GM18517 (cell line): ENCODE measurements around the gene NR3C2.
A peak's percentile ranks its signal among the peaks of the same experiment; 100 is the strongest.

Source experiments
- ATAC-seq: cut with Tn5 transposase; IDR thresholded peaks from one replicate; pipeline ENCODE4 v1.9.1; 2021; ENCODE audit warnings: mild to moderate bottlenecking, moderate library complexity; ENCODE audit not compliant: unreplicated experiment

The NR3C2 gene

DNA sequence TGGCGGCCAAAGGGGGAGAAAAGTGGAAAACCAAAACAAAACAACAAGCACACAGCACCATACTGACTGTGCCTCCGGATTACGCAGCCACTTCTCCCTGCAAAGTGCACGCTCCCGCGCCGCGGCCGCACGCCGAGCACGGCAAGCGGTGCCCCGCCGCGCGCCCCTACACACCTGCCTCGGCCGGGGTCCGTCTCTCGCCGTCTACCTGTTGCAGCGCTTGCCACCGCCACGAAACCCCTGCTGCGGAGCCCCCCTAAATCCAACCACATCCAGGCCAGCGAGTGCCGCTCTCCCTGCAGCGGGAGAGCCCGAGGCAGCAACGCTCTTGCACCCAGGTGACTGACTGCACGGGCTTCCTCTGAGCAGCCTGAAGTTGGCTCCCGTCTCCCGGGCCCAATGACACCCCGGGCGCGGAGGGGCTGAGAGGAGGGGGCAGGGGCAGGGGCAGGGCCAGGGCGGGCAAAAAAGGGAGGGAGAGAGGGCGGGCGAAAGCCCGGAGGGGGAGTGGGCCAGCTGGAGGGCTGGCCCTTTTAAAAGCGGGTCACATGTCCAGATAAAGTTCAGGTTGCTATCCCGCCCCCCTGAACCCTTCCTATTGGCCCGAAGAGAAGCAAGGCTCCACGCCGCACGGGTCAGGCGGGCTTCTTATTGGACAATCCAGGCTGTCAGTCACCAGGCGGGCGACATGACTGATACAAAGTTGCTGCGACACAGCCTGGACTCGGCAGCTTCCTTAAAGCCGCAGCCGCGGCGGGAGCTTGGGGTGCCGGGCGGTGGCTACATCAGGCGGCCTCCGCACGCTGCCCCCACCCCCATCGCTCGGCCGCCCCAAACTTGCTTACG, at the start of gene NR3C2:
NR3C2 (minus strand) TSS at position 429 of the 846 bp plus-strand sequence.
- ATAC-seq = peak; percentile 98

DNA sequence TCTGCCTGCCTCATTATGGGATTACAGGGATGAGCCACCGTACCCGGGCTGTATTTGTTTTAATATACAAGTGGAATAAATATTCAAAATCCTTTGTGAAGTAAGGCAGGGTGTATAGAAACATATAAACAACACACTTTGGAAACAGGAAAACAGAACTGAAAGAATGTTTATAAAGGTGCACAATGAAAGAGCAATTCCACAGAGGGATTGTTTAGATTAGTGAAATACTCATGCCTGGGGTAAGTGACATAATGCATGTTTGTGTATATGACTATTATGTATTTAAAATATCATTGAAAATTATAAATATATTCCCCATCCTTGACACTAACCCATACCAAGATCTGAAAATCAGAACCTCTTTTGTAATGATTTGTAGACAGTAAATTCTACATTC, 45.0 kb upstream of the NR3C2 start:
- ATAC-seq = no peak

DNA sequence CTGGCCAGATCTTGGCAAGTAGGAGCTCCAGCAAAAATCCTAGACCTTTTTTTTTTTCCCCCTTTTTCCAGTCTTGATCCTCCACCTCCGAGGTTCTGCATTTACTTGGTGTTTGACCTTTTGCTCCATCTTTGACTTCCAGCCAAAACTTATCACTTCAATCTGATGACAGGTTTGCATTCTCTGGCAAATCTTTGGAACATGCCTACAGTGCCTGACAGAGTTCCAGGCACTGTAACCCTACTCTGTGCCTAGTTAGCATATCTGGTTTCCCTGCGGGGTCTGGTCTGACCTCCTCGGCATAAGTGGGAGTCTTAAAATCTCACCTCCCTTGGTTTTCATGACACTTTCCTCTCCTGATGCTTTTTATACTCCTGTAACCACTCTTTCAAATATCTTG, 39.4 kb upstream of the NR3C2 start:
- ATAC-seq = no peak

DNA sequence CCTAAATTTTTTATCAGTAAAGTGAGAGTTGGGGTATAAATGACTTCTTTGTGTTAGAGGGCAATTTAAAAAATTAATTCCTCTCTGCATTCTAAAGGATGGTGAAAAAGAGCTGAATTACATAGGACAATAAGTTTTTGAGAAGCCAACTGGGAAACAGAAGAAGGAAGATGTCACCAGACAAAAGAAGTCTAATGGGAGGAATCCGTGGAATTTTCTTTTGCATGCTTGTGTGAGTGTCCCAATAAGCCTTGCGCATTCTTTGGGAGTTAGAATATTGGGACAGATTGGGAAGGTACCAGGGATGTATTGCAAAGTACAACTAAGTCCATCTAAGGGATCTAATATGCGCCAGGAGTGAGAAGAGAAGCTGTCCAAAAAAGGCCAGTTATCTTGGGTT, 35.1 kb upstream of the NR3C2 start:
- no peak for ATAC-seq

DNA sequence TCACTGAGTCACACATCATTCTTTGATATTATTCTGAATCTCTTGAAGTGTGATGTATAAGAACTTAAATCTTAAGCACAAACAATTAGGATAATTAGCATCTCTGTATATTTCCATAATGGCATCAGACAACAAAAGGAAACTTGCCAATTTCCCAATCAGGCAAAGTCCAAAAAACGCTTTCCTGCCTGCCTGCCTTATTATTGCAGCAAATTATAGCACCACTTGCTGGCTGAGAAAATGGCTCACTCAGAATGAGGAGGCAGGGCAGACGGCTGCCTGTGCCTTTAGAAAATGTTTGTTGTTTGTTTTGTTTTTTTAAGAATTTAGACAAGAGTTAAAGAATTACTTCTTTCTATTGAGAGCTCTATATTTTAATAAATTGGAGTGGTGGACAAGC, 27.7 kb upstream of the NR3C2 start:
- no peak for ATAC-seq

DNA sequence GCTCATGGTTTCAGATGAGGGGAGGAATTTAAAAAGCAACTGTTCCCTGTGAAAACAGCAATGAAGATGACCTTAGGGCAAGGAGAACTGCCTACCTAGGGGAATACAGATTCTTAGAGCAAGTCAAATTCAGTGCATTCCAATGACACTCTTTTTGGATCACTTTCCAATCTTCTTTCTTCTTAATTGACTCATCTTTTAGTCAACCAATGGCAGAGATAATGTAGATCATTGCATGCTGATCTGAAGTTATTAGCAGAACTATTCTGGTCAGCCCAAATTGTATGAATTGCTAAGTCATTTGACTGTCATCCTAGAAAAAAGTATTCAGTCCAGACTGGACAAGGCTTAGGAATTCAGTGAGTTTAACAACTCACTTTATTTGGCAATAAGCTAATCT, 12.6 kb upstream of the NR3C2 start:
- ATAC-seq = no peak

DNA sequence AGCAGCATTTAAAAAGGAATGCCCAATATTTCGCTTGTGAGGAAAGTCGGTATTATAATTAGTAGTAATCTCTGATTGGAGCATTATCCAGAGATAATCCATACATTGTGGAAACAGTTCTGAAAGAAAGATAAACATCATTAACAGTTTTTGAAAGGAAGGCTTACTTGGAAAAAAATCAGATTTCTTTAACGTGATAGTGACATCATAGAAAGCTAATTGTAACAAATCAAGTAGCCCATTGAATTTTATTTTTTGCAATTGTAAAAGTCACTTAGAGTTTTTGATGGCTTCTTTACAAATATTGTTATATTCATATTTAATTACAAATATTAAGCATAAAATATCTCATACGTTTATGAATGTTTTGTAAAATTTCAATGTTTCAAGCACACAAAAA, 11.6 kb upstream of the NR3C2 start:
- no peak for ATAC-seq

DNA sequence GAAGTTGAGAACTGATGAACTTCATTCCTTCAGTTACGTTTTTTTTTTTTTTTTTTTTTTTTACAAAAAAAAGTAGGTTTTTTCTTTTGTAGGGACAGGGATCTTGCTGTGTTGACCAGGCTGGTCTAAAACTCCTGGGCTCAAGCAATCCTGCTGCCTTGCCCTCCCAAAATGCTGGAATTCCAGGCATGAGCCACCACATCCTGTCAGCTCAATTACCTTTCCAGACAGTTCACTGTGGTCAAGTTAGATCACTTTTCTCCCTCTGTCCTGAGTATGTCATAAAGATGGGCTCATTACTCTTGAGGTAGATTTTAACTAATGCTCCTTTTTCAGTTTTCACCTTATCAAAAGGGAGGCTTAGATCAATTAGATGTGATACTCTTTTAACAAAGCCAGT, 10.8 kb upstream of the NR3C2 start:
- no peak for ATAC-seq

DNA sequence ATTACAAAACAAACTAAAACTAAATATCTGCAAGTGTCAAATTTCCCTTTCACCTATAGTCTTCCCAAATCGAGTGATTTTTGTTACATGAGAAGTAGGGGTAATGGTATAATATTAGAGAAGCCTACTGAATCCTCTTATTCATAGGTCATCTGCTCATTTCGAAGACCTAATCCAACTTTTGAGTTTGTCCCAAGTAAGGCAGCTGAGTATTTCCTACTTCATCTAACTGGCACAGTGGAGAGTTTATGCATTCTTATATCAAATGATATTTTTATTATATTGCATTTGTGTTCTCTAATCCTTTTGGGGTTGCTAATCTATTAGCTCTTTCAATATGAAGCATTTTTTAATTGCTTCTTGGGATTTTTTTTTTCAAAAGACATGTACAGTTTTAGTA, 7.7 kb upstream of the NR3C2 start:
- no peak for ATAC-seq

DNA sequence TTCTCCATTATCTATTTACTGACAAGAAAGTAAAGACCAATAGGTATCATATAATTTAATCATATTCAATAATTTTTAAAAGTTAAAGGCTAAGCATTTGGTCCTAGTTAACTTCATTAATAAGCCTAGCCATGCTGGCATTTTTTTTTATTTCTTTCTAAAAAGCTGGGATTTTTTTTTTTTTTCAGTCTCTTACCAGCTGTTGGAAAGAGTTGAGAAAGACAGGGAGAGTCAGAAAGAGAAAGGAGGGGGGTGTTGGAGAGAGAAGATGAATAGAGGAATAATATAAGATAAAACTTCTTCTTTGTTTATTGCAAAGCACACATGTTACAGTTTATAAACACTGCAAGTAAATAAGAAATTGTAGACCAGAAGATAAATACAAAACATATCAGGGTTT, 5.9 kb upstream of the NR3C2 start:
- no peak for ATAC-seq

DNA sequence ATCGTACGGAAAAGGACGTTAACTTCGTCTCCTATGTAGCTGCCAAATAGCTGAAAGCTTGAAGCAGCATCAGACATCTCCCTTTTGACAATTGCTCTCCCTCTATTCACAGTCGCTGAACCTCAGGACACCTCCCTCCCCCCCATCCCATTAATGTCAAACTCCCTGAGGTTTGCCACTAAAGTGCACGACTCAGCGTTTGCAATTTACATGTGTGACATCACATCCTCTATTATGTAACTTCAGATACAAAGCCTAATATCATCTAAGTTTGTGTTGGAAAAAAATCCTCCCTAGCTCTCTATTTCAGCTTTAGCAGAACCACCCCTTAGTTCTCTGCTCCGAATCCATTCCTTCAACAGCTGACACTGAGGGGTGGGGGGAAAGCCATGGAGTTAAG, 5.5 kb upstream of the NR3C2 start:
- ATAC-seq = no peak

DNA sequence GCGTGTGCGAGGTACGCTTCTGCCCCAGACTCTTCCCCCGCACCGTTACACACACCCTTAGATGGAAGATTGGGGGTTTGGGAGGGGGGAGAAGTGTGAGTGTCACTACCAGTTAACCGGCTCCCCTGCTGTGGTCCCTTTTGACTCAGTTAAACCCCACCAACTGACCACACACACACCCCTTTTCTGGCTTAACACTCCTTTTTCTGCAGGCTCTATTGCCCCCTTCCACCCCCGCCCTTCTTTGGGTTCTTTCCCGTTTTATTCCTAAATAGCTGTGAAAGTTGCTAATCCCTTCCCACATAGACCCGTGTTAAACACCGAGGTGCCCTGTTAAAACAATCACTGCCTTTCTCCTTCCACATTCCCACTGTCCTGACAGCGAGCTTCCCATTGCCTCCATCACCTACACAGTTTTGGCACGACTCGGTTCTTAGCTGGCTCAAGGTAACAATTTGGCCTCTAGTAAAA, 3.7 kb upstream of the NR3C2 start:
- no peak for ATAC-seq

DNA sequence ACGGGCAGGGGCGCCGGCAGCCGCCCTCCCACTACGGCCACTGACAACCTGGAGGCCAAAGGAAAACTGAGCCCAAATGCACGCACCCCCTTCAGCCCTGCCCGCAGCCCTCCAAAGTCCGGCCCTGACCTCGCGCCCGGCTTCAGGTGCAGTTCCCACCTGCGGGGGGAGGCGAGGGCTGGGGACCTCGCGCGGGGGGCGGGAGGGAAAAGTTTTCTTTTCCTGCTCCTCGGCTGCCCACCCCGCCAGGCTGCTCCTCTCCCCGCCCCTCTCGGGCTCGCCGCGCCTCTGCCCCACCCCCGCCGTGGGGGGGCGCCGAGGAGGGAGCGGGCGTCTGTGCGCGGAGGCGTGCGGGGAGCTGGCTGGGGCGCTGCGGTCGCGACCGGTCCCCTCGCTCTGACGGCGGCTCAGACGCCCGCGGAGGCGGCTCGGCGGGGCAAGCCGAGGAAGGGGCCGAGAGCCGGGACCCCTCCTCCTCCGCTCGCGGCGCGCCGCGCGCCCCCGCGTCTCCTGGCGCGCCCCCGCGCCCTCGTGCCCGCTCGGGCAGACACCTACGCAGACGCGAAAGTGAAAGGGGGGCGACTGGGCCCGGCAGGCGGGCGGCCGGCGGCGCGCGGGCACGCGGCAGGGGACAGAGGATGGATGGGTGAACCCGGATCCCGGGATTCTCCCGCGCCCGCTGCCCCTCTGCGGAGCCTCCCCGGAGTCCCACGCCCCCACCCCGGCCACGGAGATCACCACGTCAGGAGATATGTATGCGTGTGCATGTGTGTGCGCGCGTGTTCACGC, 3.1 kb upstream of the NR3C2 start:
- no peak for ATAC-seq

DNA sequence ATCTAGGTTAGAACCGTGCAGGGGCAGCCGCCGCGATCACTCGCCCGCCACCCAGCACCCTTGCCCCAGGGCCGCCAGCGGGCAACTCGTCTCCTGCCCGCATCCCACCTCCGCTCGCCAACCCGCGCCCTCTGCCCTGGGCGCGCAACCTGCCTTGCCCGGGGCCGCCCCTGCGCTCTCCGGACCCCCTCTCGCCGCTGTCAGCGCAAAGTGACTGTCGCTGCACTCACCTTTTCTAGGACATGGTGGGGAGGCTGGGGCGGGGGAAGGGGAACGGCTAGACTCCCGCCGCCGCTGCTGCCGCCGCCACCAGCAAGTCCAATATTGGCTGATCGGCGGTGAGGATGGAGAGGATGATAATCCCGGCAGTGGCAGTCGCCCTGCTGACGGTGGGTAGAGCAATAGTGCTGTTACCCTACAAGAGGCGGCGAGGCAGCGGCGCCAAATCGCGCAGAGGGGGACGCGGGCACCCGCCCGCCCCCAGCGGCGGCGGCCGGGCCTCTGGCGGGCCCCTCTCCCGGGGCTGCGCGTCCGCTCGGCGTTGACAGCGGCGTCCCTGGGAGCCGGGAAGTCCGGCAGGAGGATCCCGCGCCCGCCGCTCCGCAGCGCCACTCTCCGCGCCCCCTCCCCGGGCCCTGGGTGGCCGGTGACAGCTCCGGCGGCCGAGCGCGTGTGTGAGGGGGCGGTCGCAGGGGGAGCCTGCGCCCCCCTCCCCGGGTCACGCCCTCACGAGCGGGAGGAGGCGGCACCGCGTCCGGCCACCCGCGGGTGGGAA, 2.3 kb upstream of the NR3C2 start:
- ATAC-seq = no peak

DNA sequence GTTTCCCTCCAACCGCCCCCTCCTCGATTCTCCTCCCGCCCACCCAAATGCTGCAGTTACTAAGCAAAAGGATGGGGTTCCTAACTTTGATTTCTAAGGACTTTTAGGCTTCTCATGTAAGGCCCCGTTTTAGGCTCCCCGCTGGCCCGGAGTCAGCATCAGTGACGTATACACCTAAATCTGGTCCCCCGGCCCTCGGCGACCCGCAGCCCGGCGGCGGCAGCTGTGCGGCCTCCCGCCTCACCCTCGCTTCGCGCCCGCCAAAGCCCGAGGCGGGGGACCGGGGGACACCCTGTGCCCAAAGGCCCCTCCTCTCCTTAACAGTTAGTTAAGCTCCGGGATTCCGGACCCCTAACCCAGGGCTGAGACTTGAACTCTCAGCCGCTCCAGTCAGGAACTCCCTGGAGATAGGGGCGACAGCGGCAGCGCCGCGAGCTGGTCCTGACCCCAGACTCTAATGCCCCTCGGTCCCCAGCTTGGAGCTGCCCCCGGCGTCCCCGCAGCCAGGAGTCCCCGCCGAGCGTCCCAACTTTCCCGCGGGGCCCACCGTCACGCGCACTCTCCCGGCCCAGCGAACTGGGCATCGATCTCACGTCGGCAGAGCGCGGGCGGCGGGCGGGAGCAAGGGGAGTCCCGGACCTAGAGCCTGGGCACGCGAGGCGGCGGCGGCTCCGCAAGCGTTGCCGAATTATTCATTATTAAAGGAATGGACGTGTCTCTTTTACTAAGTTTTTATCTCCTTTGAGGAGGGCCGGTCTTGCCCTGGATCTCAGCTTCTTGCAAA, 1.5 kb upstream of the NR3C2 start:
- ATAC-seq = no peak

DNA sequence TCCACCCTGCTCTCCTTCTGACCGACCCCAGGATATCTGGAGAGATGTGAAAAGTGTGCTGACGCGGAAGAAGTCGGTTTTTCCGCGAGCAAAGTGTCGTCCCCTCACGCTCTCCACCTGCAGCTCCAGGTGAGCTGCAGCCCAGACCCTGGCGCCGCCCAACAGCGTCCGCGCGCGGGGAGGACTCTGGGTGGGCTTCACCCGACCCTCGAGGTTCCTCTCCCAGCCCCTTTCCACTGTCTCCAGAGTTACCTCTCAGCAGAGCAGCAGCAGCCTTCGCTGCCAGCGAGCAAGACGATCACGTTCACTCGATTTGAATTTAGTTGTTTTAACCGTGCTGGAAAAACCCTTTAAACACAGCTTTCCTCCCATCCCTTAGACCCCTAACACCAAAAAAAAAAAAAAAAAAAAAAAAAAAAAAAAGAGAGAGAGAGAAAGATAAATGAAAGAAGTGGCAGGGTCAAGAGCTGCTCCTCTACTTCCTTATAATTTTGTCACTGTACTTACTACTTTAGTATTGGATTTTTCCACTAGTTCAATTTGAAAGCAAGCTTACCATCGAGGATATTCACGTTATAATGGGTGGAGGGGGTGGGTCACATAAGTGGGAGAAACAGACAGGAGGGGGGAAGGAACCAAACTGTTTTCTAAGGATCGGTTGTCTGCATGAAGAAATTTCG, 758 bp upstream of the NR3C2 start:
- no peak for ATAC-seq

DNA sequence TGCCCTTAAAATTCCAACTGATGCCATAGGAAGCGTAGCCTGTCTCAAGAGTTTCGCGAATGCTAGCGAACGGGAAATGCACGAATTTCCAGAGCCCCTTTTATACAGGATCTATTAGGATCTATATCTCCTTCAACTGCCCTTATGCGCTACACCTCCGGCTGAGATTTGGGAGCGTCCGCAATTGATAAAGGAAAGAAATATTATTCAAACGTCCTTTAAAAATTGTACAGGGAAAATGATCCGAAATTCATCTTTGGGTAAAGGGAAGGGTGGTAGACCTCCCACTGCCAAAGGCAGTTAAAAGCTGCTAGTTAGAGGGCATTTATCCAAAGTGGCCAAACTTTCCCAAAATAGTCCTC, 609 bp downstream of the NR3C2 start:
- no peak for ATAC-seq

DNA sequence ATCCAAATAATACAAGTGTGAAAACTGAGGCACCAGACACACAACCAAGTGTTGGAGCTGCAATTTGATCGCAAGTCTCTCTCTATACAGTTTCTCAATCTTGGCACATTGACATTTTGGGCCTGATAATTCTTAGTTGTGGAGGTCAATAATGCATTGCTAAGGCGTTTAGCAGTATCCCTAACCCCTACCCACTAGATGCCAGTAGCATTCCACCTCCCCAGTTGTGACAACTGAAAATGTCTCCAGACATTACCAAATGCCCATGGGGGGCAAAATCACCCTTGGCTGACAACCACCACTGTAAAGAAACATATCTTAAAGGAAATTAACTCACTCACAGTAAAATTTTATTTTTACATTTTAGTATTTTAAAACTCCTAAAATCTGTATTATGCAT, 4.2 kb downstream of the NR3C2 start:
- no peak for ATAC-seq

DNA sequence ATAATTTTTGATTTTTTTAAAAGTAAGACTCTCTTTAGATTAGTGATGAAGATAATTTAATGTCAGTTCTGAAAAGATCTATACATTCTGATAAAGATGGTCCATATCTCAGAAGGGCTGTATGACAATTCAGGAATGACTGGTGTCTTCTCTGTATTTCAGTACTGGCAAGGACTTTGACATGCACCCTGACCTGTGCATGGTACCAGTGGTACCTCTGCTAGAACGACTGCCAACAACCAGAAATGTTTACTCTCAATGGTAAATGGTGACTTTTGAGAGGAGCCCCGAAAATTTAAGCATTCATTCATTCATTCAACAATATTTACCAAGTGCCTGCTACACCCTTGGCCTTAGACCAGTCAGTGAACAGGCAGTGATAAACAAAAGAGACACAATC, 4.8 kb downstream of the NR3C2 start:
- no peak for ATAC-seq

DNA sequence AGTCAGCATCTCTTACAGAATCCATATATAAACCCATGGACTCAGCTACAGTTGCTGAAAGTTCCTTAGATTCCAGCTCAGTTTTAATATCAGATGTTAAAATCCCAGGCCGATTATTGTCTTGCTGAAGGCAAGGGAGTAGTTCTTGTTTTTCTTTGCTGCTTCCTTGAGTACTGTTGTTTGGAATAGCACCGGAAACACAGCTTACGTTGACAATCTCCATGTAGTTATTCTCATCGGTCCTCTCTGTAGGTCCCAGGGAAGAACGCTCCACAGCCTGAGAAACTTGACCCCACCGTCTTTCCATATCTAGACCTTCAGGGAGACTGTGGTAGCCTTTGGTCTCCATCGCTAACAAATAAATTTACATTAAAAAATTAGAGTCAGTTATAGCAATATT, 5.7 kb downstream of the NR3C2 start:
- ATAC-seq = no peak
